GM12872 (cell line): ENCODE results near the gene SOX2.

Experiments used
- CTCF ChIP-seq: IDR thresholded peaks from 3 replicates; pipeline ENCODE4 v1.5.1; 2011; ENCODE audit warnings: low read depth, mild to moderate bottlenecking, low read length, moderate library complexity; ENCODE audit not compliant: insufficient read depth

Gene SOX2

GRCh38 chr3:181755959-181756358, 44.2 kb downstream of the SOX2 start:
- TF ChIP-seq CTCF = no peak

- TF ChIP-seq CTCF = no peak
Observed at GRCh38 chr3:181756645-181757297, 45.0 kb downstream of the SOX2 start.

- TF ChIP-seq CTCF = no peak
Observed at GRCh38 chr3:181757694-181758306, 46.1 kb downstream of the SOX2 start.

GRCh38 chr3:181761906-181762305, 50.2 kb downstream of the SOX2 start:
- TF ChIP-seq CTCF = no peak
